AG04449 (cell line): ENCODE results near the gene RASGEF1B.

Experiments used
- CTCF ChIA-PET: fragments of 350-600 bp; formaldehyde crosslinking; extraction: SDS; loops from one replicate; lab custom pipeline; 2021; ENCODE audit warnings: antibody characterized with exemption; lab: Yijun Ruan, JAX
- POLR2A ChIA-PET: fragments of 400-600, 350-600 bp; formaldehyde crosslinking; extraction: SDS; loops from one replicate; lab custom pipeline; 2020; ENCODE audit warnings: antibody characterized with exemption, inconsistent platforms; lab: Yijun Ruan, JAX
- DNase-seq: peaks from one replicate; pipeline ENCODE4 v3.0.0-alpha.2; 2010; ENCODE audit warnings: low read depth, low spot score
- H3K4me3 ChIP-seq: 2 replicates; pipeline ENCODE4 v1.5.1; 2011; ENCODE audit warnings: low read depth, mild to moderate bottlenecking, control low read depth, low read length
- TF ChIP-seq, protein P1 (sequence below): IDR thresholded peaks from one replicate; pipeline ENCODE4 v1.5.1; 2011; ENCODE audit warnings: mild to moderate bottlenecking, moderate library complexity, low read length, control low read depth, inconsistent platforms; ENCODE audit not compliant: insufficient read depth; ENCODE audit errors: missing control alignments

The RASGEF1B gene

GRCh38 chr4:81506731-81507130, 35.0 kb upstream of the RASGEF1B start:
- no peak for DNase-seq
- ChIA-PET CTCF (no interaction called here), POLR2A (no interaction called here)
- no peak overlapping the region for H3K4me3 ChIP-seq
- TF ChIP-seq, protein P1, sequence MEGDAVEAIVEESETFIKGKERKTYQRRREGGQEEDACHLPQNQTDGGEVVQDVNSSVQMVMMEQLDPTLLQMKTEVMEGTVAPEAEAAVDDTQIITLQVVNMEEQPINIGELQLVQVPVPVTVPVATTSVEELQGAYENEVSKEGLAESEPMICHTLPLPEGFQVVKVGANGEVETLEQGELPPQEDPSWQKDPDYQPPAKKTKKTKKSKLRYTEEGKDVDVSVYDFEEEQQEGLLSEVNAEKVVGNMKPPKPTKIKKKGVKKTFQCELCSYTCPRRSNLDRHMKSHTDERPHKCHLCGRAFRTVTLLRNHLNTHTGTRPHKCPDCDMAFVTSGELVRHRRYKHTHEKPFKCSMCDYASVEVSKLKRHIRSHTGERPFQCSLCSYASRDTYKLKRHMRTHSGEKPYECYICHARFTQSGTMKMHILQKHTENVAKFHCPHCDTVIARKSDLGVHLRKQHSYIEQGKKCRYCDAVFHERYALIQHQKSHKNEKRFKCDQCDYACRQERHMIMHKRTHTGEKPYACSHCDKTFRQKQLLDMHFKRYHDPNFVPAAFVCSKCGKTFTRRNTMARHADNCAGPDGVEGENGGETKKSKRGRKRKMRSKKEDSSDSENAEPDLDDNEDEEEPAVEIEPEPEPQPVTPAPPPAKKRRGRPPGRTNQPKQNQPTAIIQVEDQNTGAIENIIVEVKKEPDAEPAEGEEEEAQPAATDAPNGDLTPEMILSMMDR, result no peak

- no peak for DNase-seq
- no peak overlapping the region for H3K4me3 ChIP-seq
- TF ChIP-seq, protein P1, result no peak
- ChIA-PET POLR2A (no interaction called here), CTCF (no interaction called here)
These were observed 34.0 kb upstream of the RASGEF1B start for GRCh38 chr4:81505726-81506125.

GRCh38 chr4:81505004-81505598, 33.4 kb upstream of the RASGEF1B start:
- no peak for DNase-seq
- TF ChIP-seq, protein P1, result no peak
- CTCF ChIA-PET, result interaction anchor here (0.7 kb wide), 1 partner anchor 38 kb away, joined by 3 read pairs; no protein-coding TSS in a partner anchor
- no peak overlapping the region for H3K4me3 ChIP-seq
- POLR2A ChIA-PET, result no interaction called here

DNA sequence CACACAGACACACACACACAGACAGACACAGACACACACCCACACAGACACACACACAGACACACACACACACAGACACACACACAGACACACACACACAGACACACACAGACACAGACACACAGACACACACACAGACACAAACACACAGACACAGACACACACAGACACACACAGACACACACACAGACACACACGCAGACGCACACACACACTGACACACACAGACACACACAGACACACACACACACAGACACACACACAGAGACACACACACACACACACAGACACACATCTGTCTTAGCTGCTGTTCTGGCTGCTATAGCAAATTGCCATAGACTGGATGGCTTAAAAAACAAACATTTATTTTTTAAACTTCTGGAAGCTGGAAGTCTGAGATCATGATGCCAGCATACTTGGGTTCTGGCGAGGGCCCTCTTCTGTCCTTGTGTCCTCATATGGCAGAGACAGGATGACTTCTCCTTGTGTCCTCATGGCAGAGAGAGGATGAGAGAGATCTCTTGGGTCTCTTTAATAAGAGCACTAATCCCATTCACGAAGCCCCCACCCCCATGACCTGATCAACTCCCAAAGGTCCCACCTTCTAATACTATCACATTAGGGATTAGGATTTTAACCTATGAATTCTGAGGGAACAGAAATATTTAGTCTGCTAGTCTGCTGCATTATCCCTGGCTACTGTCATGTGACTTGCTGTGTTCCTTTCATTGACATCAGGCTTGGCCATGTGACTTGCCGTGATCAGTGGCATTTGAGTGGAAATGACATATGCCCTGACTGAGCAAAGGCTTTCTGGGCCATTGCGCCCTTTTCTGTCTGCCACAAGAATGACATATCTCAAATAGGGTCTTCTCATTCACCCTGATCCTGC, 32.7 kb upstream of the RASGEF1B start:
- DNase-seq, result no peak
- TF ChIP-seq, protein P1, result no peak
- CTCF ChIA-PET, result interaction anchor here (0.7 kb wide), 1 partner anchor 38 kb away, joined by 3 read pairs; no protein-coding TSS in a partner anchor
- no peak overlapping the region for H3K4me3 ChIP-seq
- POLR2A ChIA-PET, result no interaction called here

- TF ChIP-seq, protein P1, result no peak
- ChIA-PET POLR2A (no interaction called here), CTCF (no interaction called here)
These were observed 31.9 kb upstream of the RASGEF1B start for GRCh38 chr4:81503586-81503985.

DNA sequence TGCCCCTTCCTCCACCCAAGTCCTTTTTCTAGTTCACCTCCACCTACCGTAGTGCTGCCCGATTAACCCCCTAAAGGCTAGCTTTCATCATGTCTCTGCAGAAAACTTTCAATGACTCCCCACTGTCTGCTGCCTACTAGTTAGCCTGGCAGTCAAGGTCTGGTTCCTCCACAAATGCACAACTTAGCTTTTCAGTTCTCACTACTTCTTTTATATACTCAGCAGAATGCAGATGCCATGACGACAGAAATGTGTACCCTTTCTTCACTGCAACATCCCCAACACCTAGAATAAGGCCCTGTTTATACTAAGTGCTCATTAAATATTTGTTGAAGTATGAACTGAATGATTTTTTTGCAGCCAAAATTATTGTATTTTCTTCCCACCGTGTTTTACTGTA, 30.9 kb upstream of the RASGEF1B start:
- no peak overlapping the region for H3K4me3 ChIP-seq
- DNase-seq, result no peak
- TF ChIP-seq, protein P1, result no peak
- POLR2A ChIA-PET, result no interaction called here
- CTCF ChIA-PET, result no interaction called here

More at GRCh38 chr4:81503586-81503985, 31.9 kb upstream of the RASGEF1B start:
- no peak for DNase-seq
- H3K4me3 ChIP-seq, result no peak overlapping the region
